Common myeloid progenitor, CD34-positive (primary cell): ENCODE measurements around the gene GRB10. TPM values are rescaled to one million over a fixed set of nuclear protein-coding genes. Genes with fewer than 3 reads are reported as not detected.

Source experiments
- CTCF ChIA-PET: fragments of 350-600 bp; sonication (Branson Sonifier 250); formaldehyde crosslinking; loops from one replicate; lab custom pipeline; 2021; ENCODE audit warnings: antibody characterized with exemption; lab: Charles Lee
- POLR2A ChIA-PET: fragments of 350-600 bp; sonication (Branson Sonifier 250); formaldehyde crosslinking; loops from one replicate; lab custom pipeline; 2021; ENCODE audit warnings: antibody characterized with exemption; lab: Charles Lee
- DNase-seq, 3 donors: peaks; one replicate each; pipeline versions ENCODE4 v3.0.0 to v3.0.0-alpha.2; 2013
- H3K27ac ChIP-seq, 2 experiments: 1 replicate in 1 of 2; 2 replicates in 1 of 2; pipeline ENCODE4 v1.7.0; 2013; ENCODE audit warnings: inconsistent platforms in 2 of 2, low read length in 2 of 2, mild to moderate bottlenecking in 2 of 2, low read depth in 1 of 2, moderate library complexity in 1 of 2; ENCODE audit not compliant: severe bottlenecking in 2 of 2, insufficient read depth in 1 of 2, poor library complexity in 1 of 2
- H3K27me3 ChIP-seq, 5 experiments: replicated peaks in 2 of 5; 1 replicate in 3 of 5; 2 replicates in 2 of 5; pipeline versions ENCODE4 v1.6.1 to v1.7.0; 2013; ENCODE audit warnings: low read length in 4 of 5, mild to moderate bottlenecking in 2 of 5, moderate library complexity in 2 of 5, inconsistent platforms in 1 of 5; ENCODE audit not compliant: insufficient read depth in 5 of 5, control insufficient read depth in 4 of 5
- H3K36me3 ChIP-seq, 4 experiments: 1 replicate in 2 of 4; 2 replicates in 2 of 4; pipeline versions ENCODE4 v1.6.1 to v1.7.0; 2013; ENCODE audit warnings: low read length in 3 of 4, control low read depth in 1 of 4, mild to moderate bottlenecking in 1 of 4; ENCODE audit not compliant: control insufficient read depth in 4 of 4, insufficient read depth in 4 of 4
- H3K4me1 ChIP-seq, 4 experiments: 1 replicate in 3 of 4; 2 replicates in 1 of 4; pipeline versions ENCODE4 v1.6.1 to v1.7.1; 2013; ENCODE audit warnings: low read length in 3 of 4, mild to moderate bottlenecking in 3 of 4, control low read depth in 1 of 4, inconsistent platforms in 1 of 4, moderate library complexity in 1 of 4; ENCODE audit not compliant: control insufficient read depth in 4 of 4, insufficient read depth in 4 of 4; ENCODE audit errors: control extremely low read depth in 1 of 4
- H3K4me3 ChIP-seq, 7 experiments: 1 replicate in 4 of 7; 2 replicates in 3 of 7; pipeline versions ENCODE4 v1.5.1 to v1.7.0; 2013; ENCODE audit warnings: mild to moderate bottlenecking in 7 of 7, low read length in 6 of 7, moderate library complexity in 6 of 7, inconsistent platforms in 2 of 7, low read depth in 2 of 7, control low read depth in 1 of 7; ENCODE audit not compliant: insufficient read depth in 4 of 7, control insufficient read depth in 1 of 7; ENCODE audit errors: extremely low read depth in 1 of 7
- H3K9me3 ChIP-seq, 5 experiments: 1 replicate in 4 of 5; 2 replicates in 1 of 5; pipeline versions ENCODE4 v1.6.1 to v1.7.1; 2013; ENCODE audit warnings: low read length in 4 of 5, mild to moderate bottlenecking in 2 of 5, inconsistent platforms in 1 of 5, low read depth in 1 of 5, moderate library complexity in 1 of 5; ENCODE audit not compliant: control insufficient read depth in 4 of 5, insufficient read depth in 2 of 5; ENCODE audit errors: control extremely low read depth in 1 of 5
- WGBS: methylation state at CpG from one replicate; pipeline ENCODE4 v1.1.5; 2013; ENCODE audit not compliant: insufficient coverage; 5-methylcytosine and 5-hydroxymethylcytosine counted together
- polyA plus RNA-seq: library from polyadenylated mRNA; unstranded; fragments of 120-200 nt; gene quantifications from one replicate; pipeline ENCODE4 v1.2.1, GENCODE V29; 2013

Gene GRB10
- 45.7 TPM for polyA plus RNA-seq

- 52% methylated on average over 87 of the region's 95 CpGs for WGBS
- DNase-seq: peak in 2 of 3 donors; percentile 28 to 44
- H3K9me3 ChIP-seq: peaks cover 0 to 3% (median 2%) of the 10 kb centered on the region in 5 experiments
- POLR2A ChIA-PET: no interaction called here
- CTCF ChIA-PET: interaction anchor here (1.0 to 1.3 kb wide), 2 partner anchors 8 to 378 kb away, joined by 3 read pairs; no protein-coding TSS in a partner anchor
- no peak within 1 kb of the TSS for H3K27ac ChIP-seq
- peaks cover 0 to 17% (median 8%) of the 10 kb centered on the region in 4 experiments for H3K4me1 ChIP-seq
- H3K4me3 ChIP-seq: peak within 1 kb of the TSS; percentile 26 to 74 (median 55)
- peaks cover 2 to 3% (median 2%) of the 10 kb centered on the region in 4 experiments for H3K36me3 ChIP-seq
- peaks cover 0 to 3% (median 0%) of the 10 kb centered on the region in 5 experiments for H3K27me3 ChIP-seq
Observed at GRCh38 chr7:50782375-50783208, at the start of gene GRB10. GRB10 (minus strand) TSS chr7:50782896; CDS start chr7:50732322, 50,574 bp downstream.

DNA sequence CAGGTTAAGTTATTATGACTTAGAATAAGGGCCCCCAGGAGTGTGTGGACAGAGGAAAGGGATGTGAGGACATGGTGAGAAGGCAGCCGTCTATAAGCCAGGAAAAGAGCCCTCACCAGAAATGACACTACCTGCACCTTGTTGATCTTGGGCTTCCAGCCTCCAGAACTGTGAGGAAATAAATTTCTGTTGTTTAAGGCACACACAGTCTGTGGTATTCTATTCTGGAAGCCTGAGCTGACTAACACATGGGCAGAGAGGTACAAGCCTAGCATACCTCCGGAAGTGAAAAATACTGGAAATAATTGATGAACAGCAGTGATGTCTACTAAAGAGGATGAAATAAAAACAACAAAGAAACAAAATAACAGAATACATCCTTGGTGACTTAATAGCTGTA, 46.1 kb upstream of the GRB10 start:
- no peak for DNase-seq
- CTCF ChIA-PET: no interaction called here

GRCh38 chr7:50828116-50828515, 45.4 kb upstream of the GRB10 start:
- WGBS: no CpG with 5 or more reads among the region's 3 CpGs
- no peaks in the 10 kb centered on the region for H3K9me3 ChIP-seq
- no peaks in the 10 kb centered on the region for H3K36me3 ChIP-seq
- CTCF ChIA-PET: no interaction called here
- POLR2A ChIA-PET: no interaction called here
- H3K4me1 ChIP-seq: peaks cover 3 to 9% (median 8%) of the 10 kb centered on the region in 4 experiments
- peak in 2 of 3 donors; percentile 24 to 33 for DNase-seq
- H3K4me3 ChIP-seq: no peak overlapping the region
- H3K27ac ChIP-seq: no peak overlapping the region
- no peaks in the 10 kb centered on the region for H3K27me3 ChIP-seq

More for the DNA sequence above, 46.1 kb upstream of the GRB10 start:
- Histone ChIP-seq H3K4me3 (no peak overlapping the region), H3K9me3 (no peaks in the 10 kb centered on the region), H3K27me3 (no peaks in the 10 kb centered on the region), H3K27ac (no peak overlapping the region), H3K4me1 (peaks cover 3 to 13% (median 12%) of the 10 kb centered on the region in 4 experiments), H3K36me3 (no peaks in the 10 kb centered on the region)
- POLR2A ChIA-PET: no interaction called here
- WGBS: no CpG with 5 or more reads among the region's 2 CpGs

- H3K36me3 ChIP-seq: no peaks in the 10 kb centered on the region
- ChIA-PET CTCF (interaction anchor here (0.7 kb wide), 1 partner anchor 313 kb away, joined by 3 read pairs; no protein-coding TSS in a partner anchor), POLR2A (no interaction called here)
- no peak overlapping the region for H3K4me3 ChIP-seq
- no peaks in the 10 kb centered on the region for H3K9me3 ChIP-seq
- no peaks in the 10 kb centered on the region for H3K27me3 ChIP-seq
- H3K4me1 ChIP-seq: peaks cover 0 to 2% (median under 1%) of the 10 kb centered on the region in 4 experiments
- H3K27ac ChIP-seq: no peak overlapping the region
- DNase-seq: no peak
Observed at GRCh38 chr7:50827281-50827680, 44.6 kb upstream of the GRB10 start.

- WGBS: 88% methylated on average over 4 of the region's 8 CpGs
- no peak overlapping the region for H3K27ac ChIP-seq
- no peaks in the 10 kb centered on the region for H3K27me3 ChIP-seq
- ChIA-PET POLR2A (no interaction called here), CTCF (interaction anchor here (0.7 kb wide), 1 partner anchor 314 kb away, joined by 3 read pairs; no protein-coding TSS in a partner anchor)
- no peaks in the 10 kb centered on the region for H3K36me3 ChIP-seq
- H3K4me1 ChIP-seq: no peaks in the 10 kb centered on the region
- no peaks in the 10 kb centered on the region for H3K9me3 ChIP-seq
- H3K4me3 ChIP-seq: no peak overlapping the region
- peak; percentile 57 to 93 (median 91) for DNase-seq
Observed at GRCh38 chr7:50826371-50827172, 43.9 kb upstream of the GRB10 start.

GRCh38 chr7:50825465-50825864, 42.8 kb upstream of the GRB10 start:
- Histone ChIP-seq H3K9me3 (no peaks in the 10 kb centered on the region), H3K4me1 (no peaks in the 10 kb centered on the region), H3K36me3 (no peaks in the 10 kb centered on the region), H3K27ac (no peak overlapping the region), H3K27me3 (no peaks in the 10 kb centered on the region), H3K4me3 (no peak overlapping the region)
- ChIA-PET POLR2A (no interaction called here), CTCF (no interaction called here)
- DNase-seq: no peak
- 98% methylated on average over 7 of the region's 7 CpGs for WGBS
